ENCODE measurements around the gene ABCB1.

The ABCB1 gene

DNA sequence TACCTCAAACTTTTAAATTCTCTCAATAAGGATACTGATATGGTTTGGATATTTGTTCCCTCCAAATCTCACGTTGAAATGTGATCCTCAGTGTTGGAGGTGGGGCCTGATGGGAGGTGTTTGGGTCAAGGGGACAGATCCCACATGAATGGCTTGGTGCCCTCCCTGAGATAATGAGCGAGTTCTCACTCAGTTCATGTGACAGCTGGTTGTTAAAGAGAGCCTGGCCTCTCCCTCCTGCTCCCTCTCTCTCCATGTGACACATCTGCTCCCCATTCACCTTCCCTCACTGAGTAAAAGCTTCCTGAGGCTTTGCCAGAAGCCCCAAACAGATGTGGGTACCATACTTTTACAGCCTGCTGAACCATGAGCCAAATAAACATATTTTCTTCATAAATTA, 144.4 kb downstream of the ABCB1 start:
- Histone ChIP-seq H3K4me1 (ENCODE audit: control insufficient read depth, insufficient read depth, low read length, poor library complexity, severe bottlenecking) (no peaks in the 10 kb centered on the region), H3K4me3 (ENCODE audit: extremely low read depth, insufficient read depth, low read length, poor library complexity, severe bottlenecking) (no peak overlapping the region), H3K36me3 (ENCODE audit: control insufficient read depth, insufficient read depth, low read length) (no peaks in the 10 kb centered on the region), H3K9me3 (ENCODE audit: control insufficient read depth, low read length) (no peaks in the 10 kb centered on the region), H3K27ac (ENCODE audit: low read depth, low read length, severe bottlenecking) (no peak overlapping the region)
- 40 to 45% methylated on average over 1 to 2 of the region's 2 CpGs for WGBS, 2 experiments (ENCODE audit: insufficient coverage in 2 of 2)

Measured in mesodermal cell (in vitro differentiated cells).